HepG2 (cell line): ENCODE data around the gene LRRC45. TPM values are rescaled to one million over a fixed set of nuclear protein-coding genes. Genes with fewer than 3 reads are reported as not detected.

Experiments used
- ATM ChIP-seq: fragments of 450-650 bp; IDR thresholded peaks from 2 replicates; pipeline ENCODE4 v1.7.1; 2017; ENCODE audit warnings: mild to moderate bottlenecking, borderline replicate concordance
- ERF ChIP-seq: IDR thresholded peaks from 2 replicates; pipeline ENCODE4 v1.6.1; 2018; ENCODE audit warnings: missing biosample characterization, missing genetic modification reagents
- FOSL2 ChIP-seq: sonication (generic); formaldehyde crosslinking; IDR thresholded peaks from 2 replicates; pipeline ENCODE4 v1.4.0; 2020; ENCODE audit warnings: missing genetic modification reagents
- MTF2 ChIP-seq: sonication (generic); formaldehyde crosslinking; IDR thresholded peaks from 2 replicates; pipeline ENCODE4 v1.5.0; 2020; ENCODE audit warnings: missing genetic modification reagents, borderline replicate concordance
- NFE2 ChIP-seq: sonication (generic); formaldehyde crosslinking; IDR thresholded peaks from 2 replicates; pipeline ENCODE4 v1.4.0; 2020; ENCODE audit warnings: missing genetic modification reagents
- SALL1 ChIP-seq: sonication (generic); formaldehyde crosslinking; IDR thresholded peaks from 2 replicates; pipeline ENCODE4 v1.8.0; 2022; ENCODE audit warnings: mild to moderate bottlenecking, missing genetic modification reagents
- ZBTB42 ChIP-seq: sonication (generic); formaldehyde crosslinking; IDR thresholded peaks from 2 replicates; pipeline ENCODE4 v1.5.0; 2020; ENCODE audit warnings: mild to moderate bottlenecking, missing genetic modification reagents
- polyA plus RNA-seq, 8 experiments: library from polyadenylated mRNA; depleted of rRNA in 3 of 8; stranded (reverse) in 7 of 8; unstranded in 1 of 8; fragments of >200 nt; fragmentation: Illumina TruSeq in 4 of 8; extraction: Trizol in 4 of 8; gene quantifications; 2 replicates each; pipeline versions ENCODE4 v1.2.1 to v1.2.3, GENCODE V29; 2011 to 2016; ENCODE audit warnings: low read depth in 4 of 8, missing spikeins in 1 of 8, mixed read lengths in 1 of 8; ENCODE audit not compliant: insufficient read depth in 1 of 8
- total RNA-seq, 5 experiments: library from RNA; depleted of rRNA; stranded (reverse); fragments of >200 nt; fragmentation: Illumina TruSeq; extraction: Trizol; gene quantifications; 2 replicates each; pipeline ENCODE4 v1.2.3, GENCODE V29; 2016; ENCODE audit warnings: low read depth in 1 of 5
- TF ChIP-seq, protein P1 (sequence below): sonication (generic); formaldehyde crosslinking; IDR thresholded peaks from 2 replicates; pipeline ENCODE4 v1.4.0; 2020; ENCODE audit warnings: missing genetic modification reagents
- TF ChIP-seq, protein P2 (sequence below): sonication (generic); formaldehyde crosslinking; IDR thresholded peaks from 2 replicates; pipeline ENCODE4 v1.9.0; 2021; ENCODE audit warnings: mild to moderate bottlenecking, missing genetic modification reagents
- TF ChIP-seq, protein P3 (sequence below): sonication (generic); formaldehyde crosslinking; IDR thresholded peaks from 2 replicates; pipeline ENCODE4 v1.5.1; 2020; ENCODE audit warnings: mild to moderate bottlenecking, missing genetic modification reagents, borderline replicate concordance

The LRRC45 gene
- total and polyA plus RNA-seq, 2 of the 13 experiments (the other 11 are each of a cell fraction or from before 2014, with no cell fraction given): 11.6 to 48.1 TPM

- TF ChIP-seq, protein P1, sequence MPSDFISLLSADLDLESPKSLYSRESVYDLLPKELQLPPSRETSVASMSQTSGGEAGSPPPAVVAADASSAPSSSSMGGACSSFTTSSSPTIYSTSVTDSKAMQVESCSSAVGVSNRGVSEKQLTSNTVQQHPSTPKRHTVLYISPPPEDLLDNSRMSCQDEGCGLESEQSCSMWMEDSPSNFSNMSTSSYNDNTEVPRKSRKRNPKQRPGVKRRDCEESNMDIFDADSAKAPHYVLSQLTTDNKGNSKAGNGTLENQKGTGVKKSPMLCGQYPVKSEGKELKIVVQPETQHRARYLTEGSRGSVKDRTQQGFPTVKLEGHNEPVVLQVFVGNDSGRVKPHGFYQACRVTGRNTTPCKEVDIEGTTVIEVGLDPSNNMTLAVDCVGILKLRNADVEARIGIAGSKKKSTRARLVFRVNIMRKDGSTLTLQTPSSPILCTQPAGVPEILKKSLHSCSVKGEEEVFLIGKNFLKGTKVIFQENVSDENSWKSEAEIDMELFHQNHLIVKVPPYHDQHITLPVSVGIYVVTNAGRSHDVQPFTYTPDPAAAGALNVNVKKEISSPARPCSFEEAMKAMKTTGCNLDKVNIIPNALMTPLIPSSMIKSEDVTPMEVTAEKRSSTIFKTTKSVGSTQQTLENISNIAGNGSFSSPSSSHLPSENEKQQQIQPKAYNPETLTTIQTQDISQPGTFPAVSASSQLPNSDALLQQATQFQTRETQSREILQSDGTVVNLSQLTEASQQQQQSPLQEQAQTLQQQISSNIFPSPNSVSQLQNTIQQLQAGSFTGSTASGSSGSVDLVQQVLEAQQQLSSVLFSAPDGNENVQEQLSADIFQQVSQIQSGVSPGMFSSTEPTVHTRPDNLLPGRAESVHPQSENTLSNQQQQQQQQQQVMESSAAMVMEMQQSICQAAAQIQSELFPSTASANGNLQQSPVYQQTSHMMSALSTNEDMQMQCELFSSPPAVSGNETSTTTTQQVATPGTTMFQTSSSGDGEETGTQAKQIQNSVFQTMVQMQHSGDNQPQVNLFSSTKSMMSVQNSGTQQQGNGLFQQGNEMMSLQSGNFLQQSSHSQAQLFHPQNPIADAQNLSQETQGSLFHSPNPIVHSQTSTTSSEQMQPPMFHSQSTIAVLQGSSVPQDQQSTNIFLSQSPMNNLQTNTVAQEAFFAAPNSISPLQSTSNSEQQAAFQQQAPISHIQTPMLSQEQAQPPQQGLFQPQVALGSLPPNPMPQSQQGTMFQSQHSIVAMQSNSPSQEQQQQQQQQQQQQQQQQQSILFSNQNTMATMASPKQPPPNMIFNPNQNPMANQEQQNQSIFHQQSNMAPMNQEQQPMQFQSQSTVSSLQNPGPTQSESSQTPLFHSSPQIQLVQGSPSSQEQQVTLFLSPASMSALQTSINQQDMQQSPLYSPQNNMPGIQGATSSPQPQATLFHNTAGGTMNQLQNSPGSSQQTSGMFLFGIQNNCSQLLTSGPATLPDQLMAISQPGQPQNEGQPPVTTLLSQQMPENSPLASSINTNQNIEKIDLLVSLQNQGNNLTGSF (CRISPR knock-in tag): 0 out of 2 replicates have a peak, but pooled peaks have one; percentile 17
- TF ChIP-seq, protein P2, sequence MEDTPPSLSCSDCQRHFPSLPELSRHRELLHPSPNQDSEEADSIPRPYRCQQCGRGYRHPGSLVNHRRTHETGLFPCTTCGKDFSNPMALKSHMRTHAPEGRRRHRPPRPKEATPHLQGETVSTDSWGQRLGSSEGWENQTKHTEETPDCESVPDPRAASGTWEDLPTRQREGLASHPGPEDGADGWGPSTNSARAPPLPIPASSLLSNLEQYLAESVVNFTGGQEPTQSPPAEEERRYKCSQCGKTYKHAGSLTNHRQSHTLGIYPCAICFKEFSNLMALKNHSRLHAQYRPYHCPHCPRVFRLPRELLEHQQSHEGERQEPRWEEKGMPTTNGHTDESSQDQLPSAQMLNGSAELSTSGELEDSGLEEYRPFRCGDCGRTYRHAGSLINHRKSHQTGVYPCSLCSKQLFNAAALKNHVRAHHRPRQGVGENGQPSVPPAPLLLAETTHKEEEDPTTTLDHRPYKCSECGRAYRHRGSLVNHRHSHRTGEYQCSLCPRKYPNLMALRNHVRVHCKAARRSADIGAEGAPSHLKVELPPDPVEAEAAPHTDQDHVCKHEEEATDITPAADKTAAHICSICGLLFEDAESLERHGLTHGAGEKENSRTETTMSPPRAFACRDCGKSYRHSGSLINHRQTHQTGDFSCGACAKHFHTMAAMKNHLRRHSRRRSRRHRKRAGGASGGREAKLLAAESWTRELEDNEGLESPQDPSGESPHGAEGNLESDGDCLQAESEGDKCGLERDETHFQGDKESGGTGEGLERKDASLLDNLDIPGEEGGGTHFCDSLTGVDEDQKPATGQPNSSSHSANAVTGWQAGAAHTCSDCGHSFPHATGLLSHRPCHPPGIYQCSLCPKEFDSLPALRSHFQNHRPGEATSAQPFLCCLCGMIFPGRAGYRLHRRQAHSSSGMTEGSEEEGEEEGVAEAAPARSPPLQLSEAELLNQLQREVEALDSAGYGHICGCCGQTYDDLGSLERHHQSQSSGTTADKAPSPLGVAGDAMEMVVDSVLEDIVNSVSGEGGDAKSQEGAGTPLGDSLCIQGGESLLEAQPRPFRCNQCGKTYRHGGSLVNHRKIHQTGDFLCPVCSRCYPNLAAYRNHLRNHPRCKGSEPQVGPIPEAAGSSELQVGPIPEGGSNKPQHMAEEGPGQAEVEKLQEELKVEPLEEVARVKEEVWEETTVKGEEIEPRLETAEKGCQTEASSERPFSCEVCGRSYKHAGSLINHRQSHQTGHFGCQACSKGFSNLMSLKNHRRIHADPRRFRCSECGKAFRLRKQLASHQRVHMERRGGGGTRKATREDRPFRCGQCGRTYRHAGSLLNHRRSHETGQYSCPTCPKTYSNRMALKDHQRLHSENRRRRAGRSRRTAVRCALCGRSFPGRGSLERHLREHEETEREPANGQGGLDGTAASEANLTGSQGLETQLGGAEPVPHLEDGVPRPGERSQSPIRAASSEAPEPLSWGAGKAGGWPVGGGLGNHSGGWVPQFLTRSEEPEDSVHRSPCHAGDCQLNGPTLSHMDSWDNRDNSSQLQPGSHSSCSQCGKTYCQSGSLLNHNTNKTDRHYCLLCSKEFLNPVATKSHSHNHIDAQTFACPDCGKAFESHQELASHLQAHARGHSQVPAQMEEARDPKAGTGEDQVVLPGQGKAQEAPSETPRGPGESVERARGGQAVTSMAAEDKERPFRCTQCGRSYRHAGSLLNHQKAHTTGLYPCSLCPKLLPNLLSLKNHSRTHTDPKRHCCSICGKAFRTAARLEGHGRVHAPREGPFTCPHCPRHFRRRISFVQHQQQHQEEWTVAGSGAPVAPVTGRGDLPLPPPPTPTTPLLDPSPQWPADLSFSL (CRISPR knock-in tag): 0 out of 2 replicates have a peak, but pooled peaks have one; percentile 32
- TF ChIP-seq FOSL2: no peak
- no peak for TF ChIP-seq MTF2 (CRISPR knock-in tag)
- TF ChIP-seq ZBTB42 (CRISPR knock-in tag): no peak
- TF ChIP-seq, protein P3, sequence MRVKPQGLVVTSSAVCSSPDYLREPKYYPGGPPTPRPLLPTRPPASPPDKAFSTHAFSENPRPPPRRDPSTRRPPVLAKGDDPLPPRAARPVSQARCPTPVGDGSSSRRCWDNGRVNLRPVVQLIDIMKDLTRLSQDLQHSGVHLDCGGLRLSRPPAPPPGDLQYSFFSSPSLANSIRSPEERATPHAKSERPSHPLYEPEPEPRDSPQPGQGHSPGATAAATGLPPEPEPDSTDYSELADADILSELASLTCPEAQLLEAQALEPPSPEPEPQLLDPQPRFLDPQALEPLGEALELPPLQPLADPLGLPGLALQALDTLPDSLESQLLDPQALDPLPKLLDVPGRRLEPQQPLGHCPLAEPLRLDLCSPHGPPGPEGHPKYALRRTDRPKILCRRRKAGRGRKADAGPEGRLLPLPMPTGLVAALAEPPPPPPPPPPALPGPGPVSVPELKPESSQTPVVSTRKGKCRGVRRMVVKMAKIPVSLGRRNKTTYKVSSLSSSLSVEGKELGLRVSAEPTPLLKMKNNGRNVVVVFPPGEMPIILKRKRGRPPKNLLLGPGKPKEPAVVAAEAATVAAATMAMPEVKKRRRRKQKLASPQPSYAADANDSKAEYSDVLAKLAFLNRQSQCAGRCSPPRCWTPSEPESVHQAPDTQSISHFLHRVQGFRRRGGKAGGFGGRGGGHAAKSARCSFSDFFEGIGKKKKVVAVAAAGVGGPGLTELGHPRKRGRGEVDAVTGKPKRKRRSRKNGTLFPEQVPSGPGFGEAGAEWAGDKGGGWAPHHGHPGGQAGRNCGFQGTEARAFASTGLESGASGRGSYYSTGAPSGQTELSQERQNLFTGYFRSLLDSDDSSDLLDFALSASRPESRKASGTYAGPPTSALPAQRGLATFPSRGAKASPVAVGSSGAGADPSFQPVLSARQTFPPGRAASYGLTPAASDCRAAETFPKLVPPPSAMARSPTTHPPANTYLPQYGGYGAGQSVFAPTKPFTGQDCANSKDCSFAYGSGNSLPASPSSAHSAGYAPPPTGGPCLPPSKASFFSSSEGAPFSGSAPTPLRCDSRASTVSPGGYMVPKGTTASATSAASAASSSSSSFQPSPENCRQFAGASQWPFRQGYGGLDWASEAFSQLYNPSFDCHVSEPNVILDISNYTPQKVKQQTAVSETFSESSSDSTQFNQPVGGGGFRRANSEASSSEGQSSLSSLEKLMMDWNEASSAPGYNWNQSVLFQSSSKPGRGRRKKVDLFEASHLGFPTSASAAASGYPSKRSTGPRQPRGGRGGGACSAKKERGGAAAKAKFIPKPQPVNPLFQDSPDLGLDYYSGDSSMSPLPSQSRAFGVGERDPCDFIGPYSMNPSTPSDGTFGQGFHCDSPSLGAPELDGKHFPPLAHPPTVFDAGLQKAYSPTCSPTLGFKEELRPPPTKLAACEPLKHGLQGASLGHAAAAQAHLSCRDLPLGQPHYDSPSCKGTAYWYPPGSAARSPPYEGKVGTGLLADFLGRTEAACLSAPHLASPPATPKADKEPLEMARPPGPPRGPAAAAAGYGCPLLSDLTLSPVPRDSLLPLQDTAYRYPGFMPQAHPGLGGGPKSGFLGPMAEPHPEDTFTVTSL: no peak
- 0 out of 2 replicates have a peak, but pooled peaks have one; percentile 5 for TF ChIP-seq ERF (CRISPR knock-in tag)
- TF ChIP-seq SALL1 (CRISPR knock-in tag): peak; percentile 35; the same call in 1 of the 2 replicates
- TF ChIP-seq ATM: no peak
- TF ChIP-seq NFE2: no peak
Observed at GRCh38 chr17:82065193-82065637, 42.1 kb downstream of the LRRC45 start (continued).
